ENCODE results near the gene PIEZO1.

The PIEZO1 gene

DNA sequence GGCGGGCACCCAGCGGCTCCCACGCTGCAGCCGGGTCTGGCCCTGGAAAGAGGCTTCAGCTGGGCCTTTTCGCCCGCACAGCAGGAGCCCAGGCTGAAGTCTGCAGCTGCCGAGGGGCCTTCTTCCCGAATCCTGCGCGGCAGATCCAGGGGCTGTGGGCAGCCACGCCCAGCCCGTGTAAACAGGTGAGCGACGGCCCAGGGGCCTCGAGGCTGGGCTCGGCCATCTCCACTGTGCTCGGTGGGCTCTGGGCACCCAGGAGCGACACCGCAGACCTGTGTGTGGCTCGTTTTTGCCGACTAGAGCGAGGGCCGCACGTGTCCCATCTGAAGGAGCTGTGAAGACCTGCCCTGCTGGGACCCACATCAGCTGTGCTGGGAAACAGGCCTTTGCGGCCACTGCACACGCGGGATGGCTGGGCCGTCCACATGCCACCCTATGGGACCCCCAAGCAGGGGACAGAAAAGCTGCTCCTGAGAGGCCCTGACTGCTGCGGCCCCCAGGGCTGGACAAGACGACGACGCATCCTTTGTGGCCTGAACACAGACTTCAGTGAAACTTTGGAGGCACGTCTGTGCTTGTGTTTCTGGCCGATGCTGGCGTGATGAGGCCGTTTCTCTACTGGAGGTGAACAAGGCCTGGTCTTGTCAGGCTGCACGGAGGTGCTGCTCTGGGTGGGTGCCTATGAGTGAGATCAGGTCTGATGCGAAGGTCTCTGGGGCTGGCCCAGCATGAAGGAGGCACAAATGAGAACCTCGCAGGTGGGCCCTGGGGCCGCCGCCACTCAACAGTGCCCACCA, 31.9 kb upstream of the PIEZO1 start:
- DNase-seq = no peak

DNA sequence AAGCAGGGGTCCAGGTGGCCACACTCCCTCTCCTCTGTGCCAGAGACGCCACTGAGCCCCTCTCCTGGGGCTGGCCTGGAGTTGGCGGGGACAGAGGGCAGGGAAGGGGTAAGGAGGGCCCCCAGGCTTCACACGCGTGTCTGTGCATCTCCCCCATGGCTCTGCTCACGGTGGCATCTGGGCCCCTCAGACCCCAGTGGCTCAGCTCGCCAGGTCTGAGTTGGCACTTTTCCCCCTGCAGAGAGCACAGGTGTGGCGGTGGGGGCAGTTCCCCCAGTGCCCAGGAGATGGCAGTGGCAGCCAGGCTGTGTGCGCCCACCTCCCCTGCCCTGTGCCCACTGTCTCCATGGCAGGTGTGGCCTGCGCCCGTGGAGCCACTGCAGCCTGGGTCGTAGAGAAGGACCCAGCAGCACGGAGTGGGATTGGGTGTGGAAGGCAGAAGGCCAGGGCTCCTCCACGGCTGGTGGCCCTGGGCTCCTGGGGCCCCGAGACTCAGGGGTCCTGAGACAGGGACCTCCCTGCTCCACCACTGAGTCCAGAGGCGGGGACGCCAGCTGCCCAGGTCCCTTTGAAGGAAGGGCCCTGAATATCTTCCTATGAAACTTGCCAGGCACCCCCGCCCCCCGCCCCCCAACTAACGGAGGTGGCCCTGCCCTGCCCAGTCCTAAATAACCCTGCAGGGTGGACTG, 31.0 kb upstream of the PIEZO1 start:
- peak in 2 of 4 experiments; percentile 22 to 40 for DNase-seq

DNA sequence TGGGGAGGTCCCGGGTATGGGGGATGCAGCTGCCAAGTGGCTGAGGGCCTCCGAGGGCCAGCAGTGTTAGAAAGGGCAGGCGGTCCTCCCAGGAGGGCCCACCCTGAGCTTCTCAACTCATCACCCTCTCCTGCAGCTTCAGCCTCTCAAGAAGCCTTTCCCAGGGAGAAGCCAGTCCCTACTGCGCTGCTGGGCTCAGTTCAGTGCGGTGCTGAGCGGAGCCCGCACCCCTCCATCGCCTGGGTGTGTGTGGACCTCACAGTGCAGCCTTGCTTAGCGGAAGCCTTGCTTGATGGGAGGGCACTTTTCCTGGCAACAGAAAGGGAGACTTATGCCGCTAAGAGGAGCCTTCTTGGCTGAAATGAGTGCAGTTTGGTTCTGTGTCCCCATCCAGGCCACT, 30.2 kb upstream of the PIEZO1 start:
- no peak for DNase-seq

DNA sequence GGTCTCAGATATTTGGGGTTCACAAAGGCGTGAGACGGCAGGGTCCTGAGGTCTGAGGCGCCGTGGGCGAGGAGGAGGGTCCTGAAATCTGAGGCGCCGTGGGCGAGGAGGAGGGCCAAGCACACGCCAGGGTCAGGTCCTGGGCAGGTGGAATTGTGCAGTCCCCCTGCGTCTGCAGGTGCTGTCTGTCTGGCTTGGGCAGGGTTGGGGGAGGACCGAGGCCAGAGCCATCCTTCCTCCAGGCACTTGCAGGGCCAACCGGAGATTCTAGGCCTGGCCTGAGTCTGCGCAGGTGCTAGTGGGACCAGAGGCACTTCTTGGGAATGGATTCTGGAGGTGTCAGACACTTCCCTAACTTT, 29.1 kb upstream of the PIEZO1 start:
- DNase-seq = no peak

DNA sequence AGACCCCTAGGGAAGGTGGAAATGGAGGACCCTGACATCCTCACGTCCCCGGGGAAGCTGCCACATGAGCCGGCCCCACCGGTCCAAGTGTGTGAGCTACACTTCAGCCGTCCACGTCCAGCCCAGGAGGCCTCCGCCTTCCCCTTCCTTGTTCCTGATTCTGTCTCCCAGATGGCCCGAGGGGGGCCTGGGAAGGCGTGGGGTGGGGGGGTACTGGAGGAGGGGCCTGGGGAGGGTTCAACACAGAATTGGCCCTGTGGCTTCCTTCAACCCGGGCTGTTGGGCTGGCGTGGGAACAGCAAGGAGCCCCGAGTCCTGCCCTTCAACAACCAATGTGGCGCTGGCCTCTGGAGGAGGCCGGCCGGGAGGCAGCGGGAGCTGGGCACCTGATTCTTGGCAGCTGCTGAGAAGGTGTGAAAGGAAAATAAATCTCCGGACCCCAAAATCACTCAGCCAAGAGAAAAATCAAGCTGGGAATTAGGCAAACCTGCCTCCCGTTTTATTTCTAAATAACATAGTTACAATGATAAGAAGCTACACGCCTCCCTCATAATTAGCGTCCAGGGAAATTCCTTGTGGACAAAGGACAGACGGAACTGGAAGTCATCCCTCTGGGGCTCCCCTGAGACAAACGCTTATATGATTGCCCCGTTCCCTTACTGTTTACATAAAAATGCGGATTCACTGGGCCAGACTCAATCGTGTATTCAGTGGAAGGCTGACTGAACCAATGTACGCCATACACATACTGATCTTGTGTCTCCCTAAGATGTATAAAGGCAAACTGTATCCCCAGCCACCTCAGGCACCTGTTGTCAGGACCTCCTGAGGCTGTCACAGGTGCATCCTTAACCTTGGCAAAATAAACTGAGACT, 28.5 kb upstream of the PIEZO1 start:
- DNase-seq = no peak

DNA sequence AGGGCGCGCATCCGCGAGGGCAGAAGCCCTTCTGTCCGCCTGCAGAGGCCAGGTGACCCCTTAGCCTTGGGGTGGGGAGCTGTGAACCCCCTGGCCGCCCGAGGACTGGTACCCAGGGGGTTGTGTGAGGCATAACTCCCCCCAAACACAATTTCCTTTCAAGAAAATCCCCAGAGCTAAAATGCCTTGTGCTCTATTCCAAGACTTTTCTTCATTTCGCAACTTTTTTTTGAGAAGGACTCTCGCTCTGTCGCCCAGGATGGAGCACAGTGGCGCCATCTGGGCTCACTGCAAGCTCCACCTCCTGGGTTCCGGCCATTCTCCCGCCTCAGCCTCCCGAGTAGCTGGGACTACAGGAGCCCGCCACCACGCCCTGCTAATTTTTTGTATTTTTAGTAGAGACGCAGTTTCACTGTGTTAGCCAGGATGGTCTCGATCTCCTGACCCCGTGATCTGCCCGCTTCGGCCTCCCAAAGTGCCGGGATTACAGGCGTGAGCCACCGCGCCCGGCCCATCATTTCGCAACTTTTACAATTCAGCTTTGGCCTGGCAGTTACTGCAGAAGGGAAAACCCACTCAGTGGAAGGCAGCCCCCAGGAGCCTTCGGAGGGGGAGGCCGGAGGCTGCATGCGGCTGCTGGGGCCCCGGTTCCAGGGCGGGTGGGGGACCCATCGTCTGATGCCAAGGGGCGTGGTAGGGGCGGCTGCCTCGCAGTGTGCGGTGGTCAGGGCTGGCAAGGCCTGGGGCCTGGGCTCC, 27.7 kb upstream of the PIEZO1 start:
- no peak for DNase-seq

DNA sequence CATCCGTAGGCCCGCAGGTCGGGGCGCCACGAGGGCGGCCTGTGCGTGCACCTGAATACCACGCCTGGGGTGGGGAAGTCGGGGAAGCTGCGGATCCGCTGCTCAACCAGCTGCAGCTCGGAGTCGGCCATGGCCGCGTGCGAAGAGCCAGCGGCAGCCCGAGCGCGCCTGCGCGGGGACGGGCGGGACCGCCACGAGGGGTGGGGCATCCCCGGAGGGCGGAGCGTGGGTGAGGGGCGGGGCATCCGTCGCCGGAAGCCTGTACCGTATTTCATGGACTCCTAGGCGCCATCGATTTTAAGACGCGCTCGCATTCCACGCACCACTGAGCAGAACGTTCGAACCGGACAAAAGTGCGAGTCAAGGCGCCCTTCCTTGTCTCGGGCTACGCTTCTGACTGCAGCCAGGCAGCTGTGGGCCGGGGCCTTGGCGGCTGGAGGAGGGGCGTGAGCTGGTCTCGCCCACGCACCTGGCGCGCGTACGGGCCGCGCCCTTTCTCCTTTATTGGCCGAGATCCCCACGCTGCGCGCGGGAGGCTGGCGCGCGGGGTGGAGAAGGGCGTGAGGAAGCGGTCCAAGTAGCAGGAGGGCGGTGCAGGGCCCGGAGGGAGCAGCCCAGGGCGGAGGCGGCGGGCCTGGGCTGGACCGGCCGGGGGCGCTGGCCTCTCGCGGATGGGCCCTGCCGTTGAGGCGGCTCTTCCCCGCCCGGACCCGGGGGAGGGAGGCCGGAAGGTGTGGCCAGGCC, 26.9 kb upstream of the PIEZO1 start, which contains the start of gene APRT:
APRT (minus strand) TSS at position 160 of the 744 bp plus-strand sequence; CDS start at position 131, 29 bp downstream.
- DNase-seq = peak; percentile 90 to 96 (median 95)

DNA sequence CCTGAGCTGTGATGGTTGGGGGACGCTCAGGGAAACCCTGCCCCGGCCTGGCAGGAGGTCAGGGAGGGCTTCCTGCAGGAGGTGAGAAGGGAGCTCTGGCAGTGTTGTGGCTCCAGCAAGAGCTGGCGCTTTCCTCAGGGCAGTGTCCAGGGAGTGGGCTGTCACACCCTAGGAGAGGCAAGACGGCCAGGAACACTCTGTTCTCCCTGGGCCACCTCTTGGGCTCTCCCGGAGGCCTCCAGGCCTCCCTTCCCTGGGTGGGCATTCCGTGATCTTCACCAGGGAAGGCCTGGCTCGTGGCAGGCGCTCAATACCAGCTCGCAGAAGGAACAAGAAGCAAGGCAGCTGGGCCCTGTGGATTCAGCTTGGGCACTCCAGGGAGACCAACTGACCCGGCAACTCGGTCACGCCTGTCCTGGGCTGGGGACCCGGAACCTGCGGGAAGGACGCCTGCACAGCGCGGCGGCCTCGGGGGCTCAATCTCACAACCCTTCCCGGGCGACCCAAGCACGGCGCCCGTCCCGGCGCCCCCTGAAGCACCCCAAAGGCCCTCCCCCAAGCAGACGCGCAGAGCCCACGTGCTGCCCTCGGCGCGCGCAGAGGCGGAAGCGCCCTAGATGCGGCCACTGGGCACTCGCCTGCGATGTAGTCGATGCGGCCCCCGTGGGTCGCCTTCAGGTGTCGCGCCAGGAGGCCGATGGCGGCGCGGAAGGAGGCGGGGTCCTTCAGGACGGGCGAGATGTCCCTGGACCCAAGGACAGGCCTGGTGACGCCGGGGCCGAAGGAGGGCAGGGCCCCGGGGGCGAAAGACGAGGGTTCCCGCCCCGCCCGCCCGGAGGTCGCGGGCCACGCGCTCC, 26.1 kb upstream of the PIEZO1 start:
- peak; percentile 48 to 49 (median 48) for DNase-seq

DNA sequence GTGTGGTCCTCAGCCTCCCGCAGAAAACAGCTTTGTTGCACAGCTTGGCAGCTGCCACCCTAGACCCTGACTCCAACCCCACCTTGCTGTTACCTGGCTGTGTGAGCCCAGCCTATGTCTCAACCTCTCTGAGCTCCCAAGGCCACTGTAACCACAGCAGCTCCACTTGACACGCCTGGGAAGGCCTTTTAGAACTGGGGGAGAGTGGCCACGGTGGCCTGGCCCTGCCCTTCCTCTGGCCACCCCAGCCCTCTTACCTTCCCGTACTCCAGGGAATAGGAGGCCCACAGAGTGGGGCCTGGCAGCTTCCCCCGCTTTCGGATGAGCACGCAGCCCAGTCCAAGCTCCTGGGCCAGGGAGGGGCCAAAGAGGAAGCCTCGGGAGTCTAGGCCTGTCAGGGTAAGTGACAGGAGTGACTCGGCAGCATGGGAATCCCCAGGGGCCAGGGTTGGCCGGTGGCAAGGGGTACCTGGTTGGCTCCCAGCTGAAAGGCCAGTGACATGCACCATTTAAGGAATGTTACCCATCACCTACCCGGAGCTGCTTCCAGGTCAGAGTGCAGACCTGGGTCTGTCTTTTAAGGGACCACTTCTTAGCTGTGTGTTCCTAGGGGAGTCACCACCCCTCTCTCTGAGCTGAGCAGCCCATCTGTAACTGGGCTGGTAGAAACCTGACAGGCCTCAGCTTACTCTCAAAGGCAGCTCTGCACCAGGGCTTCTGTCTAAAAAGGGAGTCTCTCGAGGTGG, 25.3 kb upstream of the PIEZO1 start:
- no peak for DNase-seq

DNA sequence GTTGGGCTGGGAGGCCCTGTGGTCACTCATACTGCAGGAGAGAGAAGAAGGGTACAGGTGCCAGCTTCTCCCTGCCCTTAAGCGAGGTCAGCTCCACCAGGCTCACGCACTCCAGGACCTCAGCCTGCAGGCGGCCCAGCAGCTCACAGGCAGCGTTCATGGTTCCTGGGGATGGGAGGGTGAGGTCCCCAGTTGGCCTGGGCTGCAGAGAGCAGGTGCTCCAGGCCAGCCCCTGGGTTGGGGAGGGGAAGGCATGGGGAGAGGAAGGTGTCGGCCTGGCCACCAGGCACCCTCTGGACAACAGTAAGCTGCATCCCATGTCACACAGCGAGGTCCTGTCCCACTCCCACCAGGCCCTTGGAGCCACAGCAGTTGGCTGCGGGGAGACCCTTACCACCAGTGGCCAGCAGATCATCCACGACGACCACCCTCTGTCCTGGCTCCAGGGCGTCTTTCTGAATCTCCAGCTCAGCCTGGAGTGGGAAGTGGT, 24.7 kb upstream of the PIEZO1 start:
- no peak for DNase-seq

DNA sequence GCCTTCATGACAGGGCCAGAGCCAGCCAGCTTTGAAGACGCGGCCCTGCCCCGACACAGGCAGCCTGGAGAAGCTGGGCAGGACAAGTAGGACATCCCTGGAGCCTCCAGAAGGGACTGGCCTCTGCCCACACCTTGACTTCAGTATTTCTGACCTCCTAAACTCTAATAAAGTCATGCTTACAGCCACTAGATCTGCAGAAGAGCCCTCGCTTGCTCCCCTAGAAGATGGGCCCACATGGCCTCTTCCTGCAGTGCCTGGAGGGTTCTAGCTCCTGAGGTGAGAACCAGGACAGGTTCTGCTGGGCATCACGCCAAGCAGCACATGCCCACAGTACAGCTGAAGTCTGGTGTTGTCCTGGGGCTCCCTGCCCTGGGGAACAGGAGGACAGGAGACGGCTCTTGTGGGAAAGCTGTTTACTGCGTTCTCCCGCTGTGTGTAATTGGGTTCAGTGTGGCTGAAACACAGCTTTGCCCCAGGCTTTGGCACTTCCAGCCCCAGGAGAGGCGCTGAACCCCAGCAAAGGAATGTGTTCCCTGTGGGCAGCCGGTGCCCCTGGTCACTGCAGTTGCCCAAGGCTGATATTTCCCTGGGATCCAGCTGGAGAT, 24.2 kb upstream of the PIEZO1 start:
- DNase-seq = no peak

DNA sequence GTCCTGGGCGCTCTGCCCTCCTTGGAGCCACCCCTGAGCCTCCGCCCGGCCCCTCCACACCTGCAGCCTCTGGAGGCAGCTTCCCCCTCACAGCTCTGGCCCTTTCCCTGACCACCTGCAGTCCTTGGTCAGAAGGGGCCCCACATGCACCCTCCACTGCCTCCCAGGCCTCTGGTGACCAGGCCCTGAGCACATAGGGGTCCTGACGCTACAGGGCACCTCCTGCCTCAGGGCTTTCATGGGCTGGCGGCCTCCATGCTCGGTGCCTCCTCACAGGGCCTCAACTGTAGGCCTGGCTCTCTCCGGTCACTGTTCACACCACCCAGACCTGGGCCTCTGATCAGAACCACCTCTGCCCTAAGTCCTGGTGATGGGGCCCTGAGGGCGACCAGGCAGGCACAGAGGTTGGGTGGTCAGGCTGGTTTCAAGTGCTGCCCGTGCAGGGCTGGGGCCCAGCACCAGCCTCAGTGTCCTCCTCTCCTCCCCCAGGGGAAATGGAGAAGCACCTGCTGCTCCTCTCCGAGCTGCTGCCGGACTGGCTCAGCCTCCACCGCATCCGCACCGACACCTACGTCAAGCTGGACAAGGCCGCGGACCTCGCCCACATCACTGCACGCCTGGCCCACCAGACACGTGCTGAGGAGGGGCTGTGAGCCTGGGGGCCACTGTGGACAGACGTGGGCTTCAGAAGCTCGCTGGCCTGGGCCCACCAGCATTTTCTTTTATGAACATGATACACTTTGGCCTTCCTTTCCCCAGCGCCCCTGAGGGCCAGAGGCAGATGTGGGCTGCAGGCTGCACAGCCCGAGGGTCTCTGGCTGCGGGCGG, 22.8 kb upstream of the PIEZO1 start:
- no peak for DNase-seq

DNA sequence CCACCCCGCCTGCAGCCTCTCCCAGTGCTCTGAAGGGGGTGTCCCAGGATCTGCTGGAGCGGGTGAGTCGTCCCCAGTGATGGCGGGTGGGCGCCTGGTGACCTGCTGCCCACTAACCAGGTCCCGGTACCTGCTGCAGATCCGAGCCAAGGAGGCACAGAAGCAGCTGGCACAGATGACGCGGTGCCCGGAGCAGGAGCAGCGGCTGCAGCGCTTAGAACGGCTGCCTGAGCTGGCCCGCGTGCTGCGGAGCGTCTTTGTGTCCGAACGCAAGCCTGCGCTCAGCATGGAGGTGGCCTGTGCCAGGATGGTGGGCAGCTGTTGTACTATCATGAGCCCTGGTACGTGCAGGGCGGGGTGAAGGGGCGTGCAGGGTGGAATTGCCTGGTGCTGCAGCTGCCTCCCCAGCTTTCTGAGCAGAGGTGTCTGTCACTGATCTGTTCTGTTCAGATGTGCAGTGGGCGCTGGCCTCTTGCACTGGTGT, 22.2 kb upstream of the PIEZO1 start:
- no peak for DNase-seq

DNA sequence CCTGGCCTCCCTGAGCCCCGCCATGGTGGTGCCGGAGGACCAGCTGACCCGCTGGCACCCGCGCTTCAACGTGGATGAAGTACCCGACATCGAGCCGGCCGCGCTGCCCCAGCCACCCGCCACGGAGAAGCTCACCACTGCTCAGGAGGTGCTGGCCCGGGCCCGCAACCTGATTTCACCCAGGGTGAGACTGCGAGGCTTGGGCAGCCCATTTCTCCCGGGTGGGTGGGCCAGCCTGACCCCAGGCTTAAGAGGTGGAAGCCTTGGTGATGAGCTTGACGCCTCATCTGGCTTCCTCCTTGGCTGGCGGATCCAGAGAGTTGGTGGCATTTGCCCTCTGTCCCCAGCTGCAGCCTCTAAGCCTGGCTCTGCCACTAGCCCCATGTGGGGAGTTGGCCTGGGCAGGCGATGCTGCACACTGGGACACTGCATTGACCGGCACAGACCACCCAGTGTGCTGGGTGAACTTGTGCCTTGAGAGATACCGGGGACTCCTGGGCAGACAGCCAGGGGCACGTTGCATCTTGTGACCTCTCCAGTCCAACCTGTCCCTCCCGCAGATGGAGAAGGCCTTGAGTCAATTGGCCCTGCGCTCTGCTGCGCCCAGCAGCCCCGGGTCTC, 21.6 kb upstream of the PIEZO1 start:
- no peak for DNase-seq

DNA sequence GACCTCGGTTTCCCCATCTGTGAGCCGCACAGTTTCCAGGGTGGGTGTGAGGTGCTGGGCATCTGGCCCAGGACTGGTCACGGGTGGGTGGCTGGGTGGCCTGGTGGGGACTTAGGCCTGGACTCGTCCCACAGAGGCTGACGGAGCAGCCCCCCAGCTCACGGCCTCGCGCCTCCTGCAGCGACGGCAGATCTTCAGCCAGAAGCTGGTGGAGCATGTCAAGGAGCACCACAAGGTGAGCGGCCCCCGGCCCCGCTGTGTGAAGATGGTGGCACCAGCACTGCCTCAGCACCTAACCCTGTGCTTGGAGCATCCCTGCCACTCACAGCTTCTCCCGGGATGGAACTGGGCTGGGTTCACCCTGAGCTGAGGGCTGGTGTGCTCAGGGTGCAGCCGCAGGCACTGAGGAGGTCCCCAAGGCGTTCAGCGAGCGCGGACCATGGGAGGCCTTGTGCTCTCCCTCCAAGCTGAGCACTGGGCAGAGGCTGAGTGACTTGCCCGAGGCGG, 20.9 kb upstream of the PIEZO1 start:
- no peak for DNase-seq

DNA sequence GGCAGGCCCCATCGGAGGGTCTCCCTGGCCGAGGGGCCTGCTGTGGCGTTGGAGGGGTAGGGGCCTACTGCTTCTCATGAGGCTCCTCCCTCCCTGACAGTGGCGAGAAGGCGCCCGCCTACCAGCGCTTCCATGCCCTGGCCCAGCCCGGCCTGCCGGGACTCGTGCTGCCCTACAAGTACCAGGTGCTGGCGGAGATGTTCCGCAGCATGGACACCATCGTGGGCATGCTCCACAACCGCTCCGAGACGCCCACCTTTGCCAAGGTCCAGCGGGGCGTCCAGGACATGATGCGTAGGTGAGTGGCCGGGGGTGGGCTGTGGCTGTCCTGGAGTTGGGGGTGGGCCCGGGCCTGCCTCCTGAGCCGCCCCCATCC, 20.3 kb upstream of the PIEZO1 start:
- DNase-seq = no peak

DNA sequence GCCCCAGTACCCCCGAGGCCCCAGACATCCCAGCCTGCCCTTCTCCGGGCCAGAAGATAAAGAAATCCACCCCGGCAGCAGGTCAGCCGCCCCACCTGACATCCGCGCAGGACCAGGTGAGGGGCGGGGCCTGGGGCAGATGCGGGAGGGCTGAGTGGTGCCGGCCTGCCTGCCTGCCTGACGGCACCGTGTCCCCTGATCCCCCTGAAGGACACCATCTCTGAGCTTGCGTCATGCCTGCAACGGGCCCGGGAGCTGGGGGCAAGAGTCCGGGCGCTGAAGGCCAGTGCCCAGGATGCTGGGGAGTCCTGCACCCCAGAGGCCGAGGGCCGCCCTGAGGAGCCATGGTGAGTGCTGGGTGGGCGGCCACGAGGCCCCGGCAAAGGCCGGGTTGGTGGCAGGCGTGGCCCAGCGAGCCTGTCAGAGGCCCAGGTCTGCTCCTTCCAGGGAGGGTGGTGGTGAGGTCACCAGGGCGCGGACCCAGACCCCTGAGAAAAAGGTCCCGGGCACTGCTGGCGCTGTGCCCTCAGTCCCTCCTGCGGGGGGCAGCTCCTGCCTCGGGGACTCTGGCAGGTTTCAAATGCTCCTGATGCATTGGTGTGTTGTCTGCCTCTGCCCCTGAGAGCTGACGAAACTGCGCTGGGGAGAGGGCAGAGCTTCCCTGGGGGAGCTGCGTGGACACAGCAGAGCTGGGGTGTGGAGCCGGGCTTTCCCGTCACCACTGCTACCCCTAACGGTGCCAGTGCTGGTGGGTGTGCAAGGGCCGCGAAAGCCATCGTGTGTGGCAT, 19.7 kb upstream of the PIEZO1 start:
- no peak for DNase-seq

Measured in activated CD4-positive, CD25-positive, alpha-beta regulatory T cell (primary cell).